Suprapubic skin (tissue), 4 donors: Measurements from ENCODE around the gene FRMD4B. TPM values are rescaled to one million over a fixed set of nuclear protein-coding genes. Genes with fewer than 3 reads are reported as not detected.
"Not testable (repeated sequence)": the region's sequence is repeated elsewhere in the genome, so short reads cannot be mapped to it uniquely, and the experiment has no call there.

Source experiments
- DNase-seq, 2 donors: peaks; one replicate each; pipeline ENCODE4 v3.0.0-alpha.2; 2019; ENCODE audit warnings: low spot score in 2 of 2
- H3K27ac ChIP-seq: fragments of 200-600 bp; sonication (generic); one replicate; pipeline ENCODE4 v1.5.1; 2019
- H3K27me3 ChIP-seq: fragments of 200-600 bp; sonication (generic); one replicate; pipeline ENCODE4 v1.5.1; 2019
- H3K36me3 ChIP-seq: fragments of 200-600 bp; sonication (generic); one replicate; pipeline ENCODE4 v1.5.1; 2019
- H3K4me1 ChIP-seq: fragments of 200-600 bp; sonication (generic); one replicate; pipeline ENCODE4 v1.5.1; 2019
- H3K4me3 ChIP-seq: fragments of 200-600 bp; sonication (generic); one replicate; pipeline ENCODE4 v1.5.1; 2019; ENCODE audit warnings: mild to moderate bottlenecking
- H3K9me3 ChIP-seq: fragments of 200-600 bp; sonication (generic); one replicate; pipeline ENCODE4 v1.5.1; 2019
- CTCF ChIP-seq, 2 donors: fragments of 200-600 bp in 1 of 2; fragments of 450-650 bp in 1 of 2; sonication (generic) in 1 of 2; IDR thresholded peaks; one replicate each; pipeline ENCODE4 v1.5.1; 2016 to 2019; ENCODE audit warnings: antibody characterized with exemption in 2 of 2, mild to moderate bottlenecking in 1 of 2, moderate library complexity in 1 of 2
- EP300 ChIP-seq: sonication (generic); formaldehyde crosslinking; IDR thresholded peaks from one replicate; pipeline ENCODE4 v1.6.1; 2017; ENCODE audit warnings: antibody characterized with exemption
- POLR2A ChIP-seq, 2 donors: fragments of 450-650 bp; IDR thresholded peaks; one replicate each; pipeline ENCODE4 v1.6.1; 2017; ENCODE audit warnings: antibody characterized with exemption in 2 of 2, mild to moderate bottlenecking in 2 of 2, moderate library complexity in 2 of 2
- POLR2AphosphoS5 ChIP-seq, 3 donors: sonication (generic); formaldehyde crosslinking; IDR thresholded peaks; one replicate each; pipeline ENCODE4 v1.6.1; 2017; ENCODE audit warnings: antibody characterized with exemption in 3 of 3
- WGBS: methylation state at CpG from one replicate; pipeline ENCODE4 v1.1.5; 2018; 5-methylcytosine and 5-hydroxymethylcytosine counted together
- total RNA-seq, 4 donors: library from RNA; depleted of rRNA; stranded (reverse); fragments of >200 nt; gene quantifications; one replicate each; pipeline ENCODE4 v1.1.0, GENCODE V29; 2016

FRMD4B gene
- total RNA-seq, 4 donors from 2014 or later: 53.8 to 75.3 (median 67.8) TPM

GRCh38 chr3:69290006-69290405 lies 95.9 kb downstream of the FRMD4B start:
- no peak for DNase-seq
- TF ChIP-seq POLR2A (IDR thresholded peaks at IDR 0.05): no peak
- no peak for TF ChIP-seq CTCF (IDR thresholded peaks at IDR 0.05)
- no peak for TF ChIP-seq POLR2AphosphoS5 (IDR thresholded peaks at IDR 0.05)
- no peak for TF ChIP-seq EP300
- Histone ChIP-seq H3K27me3 (no peaks in the 10 kb centered on the region), H3K4me1 (peaks cover 18% of the 10 kb centered on the region), H3K9me3 (no peaks in the 10 kb centered on the region), H3K27ac (no peak overlapping the region), H3K36me3 (peaks cover 6% of the 10 kb centered on the region), H3K4me3 (no peak overlapping the region)
- 86% methylated on average over 5 of the region's 5 CpGs for WGBS

DNA sequence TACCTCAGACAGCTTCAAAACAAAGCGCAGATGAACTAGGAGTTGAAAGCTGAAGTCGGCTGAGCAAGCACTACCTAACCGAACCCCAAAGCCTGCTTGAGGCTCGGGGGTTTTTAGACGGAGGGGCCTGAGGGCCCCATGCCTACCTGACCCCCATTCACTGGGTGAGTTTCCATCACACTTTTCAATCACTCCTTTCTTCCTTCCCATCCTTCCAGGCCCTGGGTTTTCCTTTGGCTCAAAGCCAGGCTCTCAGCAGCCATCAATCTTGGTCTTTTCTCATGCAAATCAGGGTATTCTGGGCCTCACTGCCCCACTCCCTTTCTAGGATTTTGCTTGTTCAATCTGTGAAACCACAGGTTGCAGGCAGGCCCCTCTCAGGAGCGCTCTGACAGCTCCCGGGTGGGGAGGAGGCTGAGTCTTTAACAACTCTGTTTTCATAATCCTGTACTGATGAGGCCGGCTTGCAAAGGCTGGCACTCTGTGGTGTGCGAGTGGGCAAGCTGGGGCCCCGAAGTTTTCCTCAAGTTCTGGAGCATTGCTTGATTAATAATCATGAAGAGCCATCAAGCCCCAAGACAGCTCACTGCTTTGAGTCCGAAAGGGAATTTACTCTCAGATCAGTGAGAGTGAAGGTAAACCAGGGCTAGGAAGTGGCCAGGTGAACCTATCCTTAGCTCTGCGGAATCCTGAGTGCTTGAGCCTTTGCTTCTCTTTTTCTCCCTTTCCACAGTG lies 97.6 kb downstream of the FRMD4B start:
- no peaks in the 10 kb centered on the region for H3K9me3 ChIP-seq
- no peaks in the 10 kb centered on the region for H3K27me3 ChIP-seq
- whole genome bisulfite sequencing: 70% methylated on average over 12 of the region's 12 CpGs
- DNase-seq: no peak
- TF ChIP-seq CTCF (IDR thresholded peaks at IDR 0.05): no peak
- no peak for TF ChIP-seq POLR2AphosphoS5 (IDR thresholded peaks at IDR 0.05)
- no peak for TF ChIP-seq EP300
- no peak for TF ChIP-seq POLR2A (IDR thresholded peaks at IDR 0.05)
- no peak overlapping the region for H3K27ac ChIP-seq
- peaks cover 9% of the 10 kb centered on the region for H3K4me1 ChIP-seq
- H3K4me3 ChIP-seq: no peak overlapping the region
- H3K36me3 ChIP-seq: peaks cover 6% of the 10 kb centered on the region

- Histone ChIP-seq H3K27ac (no peak overlapping the region), H3K27me3 (no peaks in the 10 kb centered on the region), H3K4me1 (peaks cover 9% of the 10 kb centered on the region), H3K9me3 (no peaks in the 10 kb centered on the region), H3K36me3 (peaks cover 3% of the 10 kb centered on the region), H3K4me3 (no peak overlapping the region)
- TF ChIP-seq POLR2AphosphoS5 (IDR thresholded peaks at IDR 0.05): no peak
- TF ChIP-seq POLR2A (IDR thresholded peaks at IDR 0.05): no peak
- TF ChIP-seq CTCF (IDR thresholded peaks at IDR 0.05): no peak
- no peak for TF ChIP-seq EP300
- no peak for DNase-seq
- WGBS: 88% methylated on average over 4 of the region's 4 CpGs
These were observed 101.8 kb downstream of the FRMD4B start for GRCh38 chr3:69283913-69284611.

GRCh38 chr3:69283496-69283895 lies 102.4 kb downstream of the FRMD4B start:
- Histone ChIP-seq H3K4me3 (no peak overlapping the region), H3K9me3 (no peaks in the 10 kb centered on the region), H3K4me1 (peaks cover 6% of the 10 kb centered on the region), H3K27ac (peak overlapping the region; percentile 21), H3K36me3 (peaks cover 3% of the 10 kb centered on the region), H3K27me3 (no peaks in the 10 kb centered on the region)
- 71% methylated on average over 5 of the region's 5 CpGs for WGBS
- no peak for DNase-seq
- TF ChIP-seq EP300: no peak
- TF ChIP-seq POLR2A (IDR thresholded peaks at IDR 0.05): no peak
- no peak for TF ChIP-seq POLR2AphosphoS5 (IDR thresholded peaks at IDR 0.05)
- no peak for TF ChIP-seq CTCF (IDR thresholded peaks at IDR 0.05)

GRCh38 chr3:69282181-69282580 lies 103.7 kb downstream of the FRMD4B start:
- H3K27me3 ChIP-seq: no peaks in the 10 kb centered on the region
- TF ChIP-seq EP300: no peak
- TF ChIP-seq CTCF (IDR thresholded peaks at IDR 0.05): no peak
- TF ChIP-seq POLR2AphosphoS5 (IDR thresholded peaks at IDR 0.05): no peak
- no peak for TF ChIP-seq POLR2A (IDR thresholded peaks at IDR 0.05)
- peaks cover 3% of the 10 kb centered on the region for H3K4me1 ChIP-seq
- 53% methylated on average over 3 of the region's 3 CpGs for WGBS
- peaks cover 3% of the 10 kb centered on the region for H3K36me3 ChIP-seq
- no peaks in the 10 kb centered on the region for H3K9me3 ChIP-seq
- H3K4me3 ChIP-seq: no peak overlapping the region
- peak overlapping the region; percentile 21 for H3K27ac ChIP-seq
- no peak for DNase-seq

DNA sequence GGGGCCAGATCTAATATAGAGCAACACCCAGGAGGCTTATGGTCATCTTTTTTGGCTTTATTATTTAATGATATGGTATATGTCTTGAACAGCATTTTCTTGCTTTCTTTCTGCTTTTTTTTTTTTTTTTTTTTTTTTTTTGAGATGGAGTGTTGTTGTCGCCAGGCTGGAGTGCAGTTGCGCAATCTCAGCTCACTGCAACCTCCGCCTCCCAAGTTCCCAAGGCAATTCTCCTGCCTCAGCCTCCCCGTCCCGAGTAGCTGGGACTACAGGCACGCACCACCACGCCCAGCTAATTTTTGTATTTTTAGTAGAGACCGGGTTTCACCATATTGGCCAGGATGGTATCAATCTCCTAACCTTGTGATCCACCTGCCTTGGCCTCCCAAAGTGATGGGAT lies 108.5 kb downstream of the FRMD4B start:
- H3K27ac ChIP-seq, DNase-seq: not testable (repeated sequence)
- WGBS: 93% methylated on average over 8 of the region's 8 CpGs

More for the DNA sequence above, 108.5 kb downstream of the FRMD4B start:
- H3K36me3 ChIP-seq, H3K4me1 ChIP-seq, H3K4me3 ChIP-seq, H3K27me3 ChIP-seq, H3K9me3 ChIP-seq: not testable (repeated sequence)
